SKM-1 treated with dmso at 0.1 percent for 144 hours (cell line): Measurements from ENCODE around the gene SSH3.

Source experiments
- DNase-seq: peaks from one replicate; lab custom pipeline; 2025; ENCODE audit not compliant: unreplicated experiment; lab: John Stamatoyannopoulos, UW

Gene SSH3

GRCh38 chr11:67303132-67303834 lies at the start of gene SSH3:
Gene SSH3, plus strand, starts transcription at chr11:67303530. Its CDS starts 96 bp downstream, at chr11:67303626.
- DNase-seq: no peak

DNA sequence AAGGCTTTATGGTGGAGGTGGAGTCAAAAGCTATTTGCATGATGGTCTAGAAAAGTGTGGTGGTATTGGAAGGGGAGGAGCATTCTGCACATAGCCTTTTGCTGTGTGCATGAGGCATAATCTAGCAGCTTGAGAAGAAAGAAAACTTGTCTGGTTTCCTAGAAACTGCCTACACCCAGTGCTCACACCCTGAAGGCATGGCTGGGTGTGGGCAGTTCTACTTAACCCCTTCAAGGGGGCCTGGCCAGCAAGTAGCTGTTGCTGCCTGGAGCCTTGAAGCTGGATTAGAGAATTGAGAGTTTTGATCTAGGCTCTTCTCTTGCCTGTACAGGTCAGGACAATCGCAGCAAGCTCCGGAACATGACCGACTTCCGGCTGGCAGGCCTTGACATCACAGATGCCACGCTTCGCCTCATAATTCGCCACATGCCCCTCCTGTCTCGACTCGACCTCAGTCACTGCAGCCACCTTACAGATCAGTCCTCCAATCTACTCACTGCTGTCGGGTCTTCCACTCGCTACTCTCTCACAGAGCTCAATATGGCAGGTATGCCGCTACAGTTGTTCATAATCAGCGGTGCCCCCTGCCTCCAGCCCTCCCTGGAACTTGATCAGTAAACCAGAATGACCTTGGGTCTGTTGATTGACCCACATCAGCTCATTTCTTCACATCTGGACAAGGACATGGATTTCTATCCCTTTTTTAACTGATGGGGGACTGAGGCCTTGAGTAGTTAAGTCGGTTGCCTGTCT lies 49.3 kb upstream of the SSH3 start:
- no peak for DNase-seq

- DNase-seq: no peak
These were observed 48.5 kb upstream of the SSH3 start for GRCh38 chr11:67254798-67255197.

GRCh38 chr11:67255353-67255752 lies 48.0 kb upstream of the SSH3 start:
- no peak for DNase-seq

DNA sequence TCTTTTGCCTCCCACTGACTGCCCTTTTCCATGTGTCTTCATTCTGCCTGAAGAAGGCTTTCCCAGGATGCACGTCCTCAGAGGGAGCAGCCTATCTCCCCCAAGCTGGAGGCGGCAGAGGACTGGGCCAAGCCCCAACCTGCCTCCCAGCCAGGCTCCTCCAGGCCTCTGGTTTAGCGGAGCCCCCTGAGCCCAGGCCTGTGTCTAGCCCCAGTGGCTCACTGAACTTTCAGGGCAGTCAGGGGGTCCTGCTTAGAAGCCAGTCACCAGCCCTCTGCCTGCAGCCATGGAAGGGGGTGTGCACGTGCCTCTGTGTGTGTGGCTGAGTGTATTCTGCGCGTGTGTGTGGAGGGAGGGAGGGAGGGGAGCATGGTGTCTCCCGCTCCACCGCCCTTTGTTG lies 47.5 kb upstream of the SSH3 start:
- DNase-seq: no peak

- DNase-seq: no peak
These were observed 46.7 kb upstream of the SSH3 start for GRCh38 chr11:67256477-67257135.

DNA sequence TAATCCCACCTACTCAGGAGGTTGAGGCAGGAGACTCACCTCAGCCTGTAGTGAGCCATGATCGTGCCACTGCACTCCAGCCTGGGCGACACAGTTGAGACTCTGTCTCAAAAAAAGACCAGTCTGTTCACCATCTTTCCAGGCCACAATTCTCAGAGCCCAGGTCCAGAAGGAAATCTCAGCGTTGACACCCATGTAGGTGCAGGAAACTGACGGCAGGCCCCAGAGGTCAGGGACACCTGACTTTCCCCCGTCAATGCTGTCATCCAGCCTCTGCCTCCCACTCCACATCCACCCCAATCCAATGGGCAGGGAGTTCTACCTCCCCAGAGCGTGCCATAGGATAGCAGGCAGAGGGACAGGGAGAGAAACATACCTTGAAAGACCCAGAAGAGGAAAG lies 42.9 kb upstream of the SSH3 start:
- DNase-seq: no peak

- peak; percentile 59 for DNase-seq
These were observed 42.3 kb upstream of the SSH3 start for GRCh38 chr11:67260885-67261639.

- DNase-seq: no peak
These were observed 41.7 kb upstream of the SSH3 start for GRCh38 chr11:67261640-67261945.

DNA sequence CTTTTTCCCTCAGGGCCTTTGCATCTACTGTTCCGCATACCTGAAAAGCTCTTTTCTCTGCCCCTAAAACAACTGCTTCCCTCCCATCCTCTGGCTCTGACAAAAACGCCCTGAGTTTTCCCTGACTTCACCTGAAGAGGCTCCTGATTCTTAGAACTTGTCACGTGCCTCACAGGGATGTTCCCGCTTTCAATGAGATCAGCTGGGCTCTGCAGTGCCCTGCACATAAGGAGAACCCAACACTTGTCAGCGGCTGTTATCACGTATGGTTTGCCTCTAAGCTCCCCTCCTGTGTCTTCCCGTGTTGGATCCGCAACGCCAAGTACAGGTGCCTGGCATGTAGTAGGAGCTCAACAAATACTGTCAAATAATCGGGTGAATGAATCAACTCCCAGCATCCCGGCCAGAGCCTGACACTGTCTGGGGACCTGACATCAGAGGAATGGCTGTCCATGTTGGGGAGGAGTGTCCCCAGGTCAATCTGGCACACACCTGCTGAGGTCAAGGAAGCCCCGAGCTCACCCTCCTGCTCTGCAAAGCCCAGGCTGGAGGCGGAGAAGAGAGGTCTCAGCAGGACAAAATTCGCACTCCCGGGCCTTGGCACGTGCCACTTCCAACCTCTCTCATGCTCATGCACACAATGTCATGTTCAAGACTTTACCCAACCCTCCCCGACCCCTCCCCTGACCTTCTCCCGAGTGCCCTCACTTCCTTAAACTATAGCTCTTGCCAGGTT lies 41.2 kb upstream of the SSH3 start:
- no peak for DNase-seq

GRCh38 chr11:67262731-67263675 lies 40.3 kb upstream of the SSH3 start:
- peak; percentile 86 for DNase-seq

DNA sequence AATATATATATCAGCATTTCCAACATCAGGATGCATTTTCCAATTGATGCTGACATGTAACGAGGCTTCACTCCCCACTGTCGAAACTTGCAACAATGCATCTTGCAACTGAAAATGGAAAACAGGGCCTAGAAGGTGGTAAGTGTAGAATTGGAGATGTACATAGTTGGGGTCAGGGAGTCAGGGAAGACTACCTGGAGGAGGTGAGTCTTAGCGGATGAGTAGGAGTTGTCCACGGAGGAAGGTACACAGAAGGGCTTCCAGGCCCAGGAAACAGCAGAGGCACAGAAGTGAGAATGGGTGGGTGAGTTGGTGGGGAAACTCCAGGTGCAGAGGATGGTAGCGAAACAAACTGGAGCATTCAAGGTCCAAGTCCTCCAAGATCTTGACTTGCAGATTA lies 39.1 kb upstream of the SSH3 start:
- no peak for DNase-seq

GRCh38 chr11:67264877-67265632 lies 38.3 kb upstream of the SSH3 start:
- DNase-seq: no peak

DNA sequence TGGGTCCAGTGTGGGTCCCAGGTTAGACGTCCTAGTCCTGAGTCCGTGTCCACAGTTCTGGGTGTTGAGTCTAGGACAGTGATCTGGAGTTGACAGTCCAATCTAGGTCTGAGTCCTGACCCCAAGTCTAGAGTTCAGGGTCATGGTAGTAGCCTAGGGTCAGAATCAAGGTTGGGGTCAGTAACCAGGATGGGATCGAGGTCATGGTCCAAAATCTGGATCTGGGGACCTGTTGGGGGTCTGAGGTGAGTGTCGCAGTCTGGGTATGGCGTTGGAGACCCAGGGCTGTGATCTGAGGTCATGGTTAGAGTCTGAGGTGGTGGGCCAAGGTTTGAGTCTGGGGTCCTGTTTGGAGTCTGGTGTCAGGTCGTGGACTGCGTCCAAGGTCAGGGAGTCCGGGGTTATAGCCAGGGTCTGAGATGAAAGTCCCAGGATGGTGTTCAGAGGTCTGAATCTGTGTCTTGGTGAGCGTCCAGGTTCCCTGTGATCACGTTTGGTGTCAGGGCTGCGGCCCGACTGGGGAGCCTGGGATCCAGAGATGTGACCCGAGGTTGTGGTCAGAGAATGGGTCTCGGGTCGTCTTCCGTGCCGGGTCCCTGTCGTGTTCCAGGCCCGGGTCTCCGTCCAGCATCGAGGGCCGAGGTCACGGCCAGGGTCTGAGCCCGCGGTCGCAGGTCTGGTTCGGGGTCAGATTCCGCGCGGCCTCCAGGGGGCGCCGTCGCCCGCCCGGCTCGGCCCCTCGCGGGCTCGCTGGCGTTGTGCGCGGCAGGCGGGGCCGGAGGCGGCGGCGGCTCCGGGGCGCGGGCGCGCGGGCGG lies 37.5 kb upstream of the SSH3 start:
- peak; percentile 62 for DNase-seq

GRCh38 chr11:67266449-67267187 lies 36.7 kb upstream of the SSH3 start, which contains the start of gene GRK2:
Gene GRK2, plus strand, starts transcription at chr11:67266473. Its CDS starts 227 bp downstream, at chr11:67266700.
- DNase-seq: peak; percentile 36

DNA sequence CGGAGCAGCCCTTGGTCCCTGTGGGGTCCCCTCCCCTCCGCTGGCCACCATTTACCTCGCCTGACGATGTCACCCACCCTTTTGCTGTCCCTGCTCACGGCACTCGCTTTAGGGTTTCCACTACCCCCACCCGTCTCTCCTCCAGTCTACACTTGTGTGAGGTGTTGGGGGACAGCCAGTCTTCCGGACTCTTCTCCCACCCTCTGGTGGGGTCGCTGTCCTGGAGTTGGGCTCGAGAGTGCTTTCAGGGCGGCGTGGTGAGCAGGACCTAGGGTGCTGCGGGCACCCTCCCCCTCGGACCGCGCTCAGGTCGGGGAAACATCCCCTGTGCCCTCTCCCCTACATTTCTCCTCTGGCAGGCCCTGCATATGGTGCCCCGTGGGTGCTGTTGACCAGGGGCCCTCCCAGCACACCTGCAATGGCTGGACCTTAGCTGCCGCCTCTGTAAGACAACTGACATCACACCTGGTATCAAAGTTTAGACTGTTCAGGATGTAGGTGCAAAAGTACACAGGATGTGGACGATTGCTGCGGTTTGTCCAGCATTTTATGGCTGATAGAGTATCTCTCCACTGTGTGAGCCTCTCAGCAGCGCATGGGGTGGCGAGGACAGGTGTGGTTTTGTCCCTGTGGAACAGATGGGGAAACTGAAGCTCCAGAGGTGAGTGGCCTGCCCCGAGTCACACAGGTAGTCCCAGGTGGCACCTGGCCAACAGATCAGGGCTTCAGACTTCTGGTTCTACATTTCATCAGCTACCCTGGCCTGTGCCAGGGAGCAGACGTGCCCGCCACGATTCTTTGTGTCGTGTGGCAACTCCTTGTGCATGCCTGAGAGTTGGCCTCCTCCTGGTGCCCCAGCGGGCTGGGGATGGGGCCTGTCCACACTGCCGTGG lies 35.9 kb upstream of the SSH3 start:
- no peak for DNase-seq
